Chondrocyte (in vitro differentiated cells): ENCODE data around the gene ZBTB2. TPM values are rescaled to one million over a fixed set of nuclear protein-coding genes. Genes with fewer than 3 reads are reported as not detected.

Experiments used
- DNase-seq: peaks from one replicate; pipeline ENCODE4 v3.0.0; 2021; ENCODE audit warnings: mixed read lengths, low spot score
- H3K27ac Mint-ChIP-seq: one replicate; pipeline ENCODE4 v1.8.0; 2021; ENCODE audit warnings: mild to moderate bottlenecking, moderate library complexity, mixed read lengths; ENCODE audit not compliant: unreplicated experiment
- H3K27me3 Mint-ChIP-seq: 2 replicates; pipeline ENCODE4 v1.8.0; 2021; ENCODE audit warnings: low read depth, mixed read lengths
- H3K36me3 Mint-ChIP-seq: 2 replicates; pipeline ENCODE4 v1.8.0; 2021; ENCODE audit warnings: low read depth, mixed read lengths
- H3K4me1 Mint-ChIP-seq: 2 replicates; pipeline ENCODE4 v1.8.0; 2021; ENCODE audit warnings: low read depth, mild to moderate bottlenecking, mixed read lengths
- H3K4me3 Mint-ChIP-seq: one replicate; pipeline ENCODE4 v1.8.0; 2021; ENCODE audit warnings: mild to moderate bottlenecking, moderate library complexity, mixed read lengths; ENCODE audit not compliant: unreplicated experiment
- H3K9me3 Mint-ChIP-seq: 2 replicates; pipeline ENCODE4 v1.8.0; 2021; ENCODE audit warnings: low read depth, mixed read lengths
- total RNA-seq: library from RNA; stranded (reverse); gene quantifications from 3 replicates; pipeline ENCODE4 v1.2.1, GENCODE V29; 2021
- TF ChIP-seq, protein P1 (sequence below): fragments of 200-600 bp; sonication (generic); IDR thresholded peaks from 2 replicates; pipeline ENCODE4 v1.5.0; 2021; ENCODE audit warnings: antibody characterized with exemption, mild to moderate bottlenecking, moderate library complexity

Gene ZBTB2
- total RNA-seq, 1 donor from 2014 or later, result 10.1 TPM

DNA sequence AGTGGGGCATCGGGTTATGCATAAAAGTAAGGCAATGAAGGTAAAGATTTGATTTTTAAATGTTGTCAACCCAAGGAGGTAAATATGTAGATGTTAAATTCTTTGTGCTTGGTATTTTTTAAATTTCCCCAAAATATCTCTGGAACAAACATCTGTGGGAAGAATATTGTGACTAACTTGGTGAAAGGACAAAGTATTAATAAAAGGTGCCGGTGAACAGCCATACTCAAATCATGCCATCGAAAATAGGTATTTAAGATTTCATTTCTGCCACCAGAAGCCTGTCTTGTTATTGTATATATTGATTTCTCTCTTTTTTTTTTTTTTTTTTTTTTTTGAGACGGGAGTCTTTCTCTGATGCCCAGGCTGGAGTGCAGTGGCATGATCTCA lies 12.6 kb upstream of the ZBTB2 start:
- peaks cover 52% of the 10 kb centered on the region for H3K4me1 Mint-ChIP-seq
- DNase-seq, result no peak
- no peaks in the 10 kb centered on the region for H3K9me3 Mint-ChIP-seq
- H3K27me3 Mint-ChIP-seq, result no peaks in the 10 kb centered on the region
- TF ChIP-seq, protein P1, sequence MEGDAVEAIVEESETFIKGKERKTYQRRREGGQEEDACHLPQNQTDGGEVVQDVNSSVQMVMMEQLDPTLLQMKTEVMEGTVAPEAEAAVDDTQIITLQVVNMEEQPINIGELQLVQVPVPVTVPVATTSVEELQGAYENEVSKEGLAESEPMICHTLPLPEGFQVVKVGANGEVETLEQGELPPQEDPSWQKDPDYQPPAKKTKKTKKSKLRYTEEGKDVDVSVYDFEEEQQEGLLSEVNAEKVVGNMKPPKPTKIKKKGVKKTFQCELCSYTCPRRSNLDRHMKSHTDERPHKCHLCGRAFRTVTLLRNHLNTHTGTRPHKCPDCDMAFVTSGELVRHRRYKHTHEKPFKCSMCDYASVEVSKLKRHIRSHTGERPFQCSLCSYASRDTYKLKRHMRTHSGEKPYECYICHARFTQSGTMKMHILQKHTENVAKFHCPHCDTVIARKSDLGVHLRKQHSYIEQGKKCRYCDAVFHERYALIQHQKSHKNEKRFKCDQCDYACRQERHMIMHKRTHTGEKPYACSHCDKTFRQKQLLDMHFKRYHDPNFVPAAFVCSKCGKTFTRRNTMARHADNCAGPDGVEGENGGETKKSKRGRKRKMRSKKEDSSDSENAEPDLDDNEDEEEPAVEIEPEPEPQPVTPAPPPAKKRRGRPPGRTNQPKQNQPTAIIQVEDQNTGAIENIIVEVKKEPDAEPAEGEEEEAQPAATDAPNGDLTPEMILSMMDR, result no peak
- H3K27ac Mint-ChIP-seq, result peak overlapping the region; percentile 64
- no peak overlapping the region for H3K4me3 Mint-ChIP-seq
- peaks cover 23% of the 10 kb centered on the region for H3K36me3 Mint-ChIP-seq

DNA sequence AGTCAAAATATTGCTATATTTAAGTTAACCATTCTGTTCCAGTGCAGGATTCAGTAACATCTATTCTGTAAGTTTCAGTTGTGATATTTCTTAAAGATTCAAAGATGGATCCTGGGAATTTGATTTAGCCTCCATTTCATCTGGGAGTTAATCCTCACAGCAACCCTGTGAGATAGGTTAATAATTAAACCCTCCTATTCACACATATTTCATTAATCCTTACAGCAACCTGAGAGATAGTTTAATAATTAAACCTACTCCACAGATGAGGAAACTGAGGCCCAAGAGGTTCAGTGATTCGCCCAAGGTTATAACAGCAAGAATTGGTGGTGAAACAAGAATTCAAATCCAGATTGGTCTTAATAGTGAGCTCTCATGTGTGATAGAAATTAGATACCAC lies 10.9 kb upstream of the ZBTB2 start:
- TF ChIP-seq, protein P1, result no peak
- DNase-seq, result no peak
- Mint-ChIP-seq H3K4me3 (no peak overlapping the region), H3K36me3 (peaks cover 20% of the 10 kb centered on the region), H3K27me3 (no peaks in the 10 kb centered on the region), H3K4me1 (peaks cover 61% of the 10 kb centered on the region), H3K9me3 (no peaks in the 10 kb centered on the region), H3K27ac (peak overlapping the region; percentile 22)

DNA sequence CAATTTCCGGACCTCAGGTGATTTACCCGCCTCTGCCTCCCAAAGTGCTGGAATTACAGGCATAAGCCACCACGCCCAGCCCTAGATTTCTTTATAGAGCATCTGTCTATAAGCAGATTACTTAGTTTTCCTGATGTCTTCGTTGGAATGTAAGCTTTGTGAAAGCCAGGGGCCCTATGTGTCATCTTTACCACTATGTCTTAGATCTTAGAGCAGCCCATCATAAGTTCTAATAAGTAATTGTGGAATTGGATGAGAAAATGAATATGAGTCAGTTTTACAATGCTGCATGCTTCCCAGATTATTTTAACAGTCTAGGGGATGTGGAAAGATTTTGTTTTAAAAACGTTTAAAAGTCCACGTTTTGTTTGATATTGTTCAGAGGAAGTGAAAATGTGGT lies 9.1 kb upstream of the ZBTB2 start:
- H3K9me3 Mint-ChIP-seq, result no peaks in the 10 kb centered on the region
- peaks cover 57% of the 10 kb centered on the region for H3K4me1 Mint-ChIP-seq
- TF ChIP-seq, protein P1, result no peak
- H3K36me3 Mint-ChIP-seq, result peaks cover 14% of the 10 kb centered on the region
- DNase-seq, result no peak
- peak overlapping the region; percentile 32 for H3K27ac Mint-ChIP-seq
- no peak overlapping the region for H3K4me3 Mint-ChIP-seq
- H3K27me3 Mint-ChIP-seq, result no peaks in the 10 kb centered on the region

DNA sequence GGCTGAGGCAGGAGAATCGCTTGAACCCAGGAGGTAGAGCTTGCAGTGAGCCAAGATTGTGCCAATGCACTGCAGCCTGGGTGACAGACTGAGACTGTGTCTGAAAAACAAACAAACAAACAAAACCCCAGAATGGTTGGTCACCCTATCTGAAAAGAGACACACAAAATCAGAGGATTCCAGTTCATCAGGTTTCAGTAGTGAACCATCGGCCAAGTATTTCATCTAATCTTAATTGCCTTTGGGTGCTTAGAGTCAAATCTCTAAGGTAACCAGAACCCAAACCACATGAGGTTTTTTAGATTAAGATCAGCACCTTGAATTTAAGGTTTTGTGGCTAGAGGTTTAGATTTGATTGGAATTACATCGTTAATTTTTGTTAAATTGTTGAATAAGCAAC lies 8.3 kb upstream of the ZBTB2 start:
- H3K36me3 Mint-ChIP-seq, result peaks cover 14% of the 10 kb centered on the region
- H3K4me3 Mint-ChIP-seq, result no peak overlapping the region
- H3K4me1 Mint-ChIP-seq, result peaks cover 63% of the 10 kb centered on the region
- H3K9me3 Mint-ChIP-seq, result no peaks in the 10 kb centered on the region
- no peaks in the 10 kb centered on the region for H3K27me3 Mint-ChIP-seq
- TF ChIP-seq, protein P1, result no peak
- no peak overlapping the region for H3K27ac Mint-ChIP-seq
- no peak for DNase-seq

DNA sequence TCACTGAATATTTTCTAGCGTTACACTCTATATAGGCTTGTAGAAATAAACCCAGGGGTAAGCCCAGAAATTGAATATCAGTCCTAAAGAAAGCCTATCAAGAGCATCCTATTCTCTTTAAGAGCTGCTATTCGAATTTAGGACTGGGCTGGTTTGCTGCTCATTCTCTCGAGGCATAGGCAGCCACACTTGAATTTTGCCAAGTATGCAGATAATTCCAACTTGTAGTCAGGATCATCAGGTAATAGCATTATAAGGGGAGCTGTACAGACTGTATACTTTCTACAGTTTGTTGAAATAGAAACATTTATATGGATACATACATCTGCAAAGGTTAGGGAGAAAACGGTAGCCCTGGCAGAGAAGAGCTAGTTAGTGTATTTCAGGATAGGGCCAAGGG lies 2.1 kb upstream of the ZBTB2 start:
- Mint-ChIP-seq H3K9me3 (no peaks in the 10 kb centered on the region), H3K27me3 (no peaks in the 10 kb centered on the region), H3K4me1 (peaks cover 62% of the 10 kb centered on the region), H3K4me3 (peak overlapping the region; percentile 83), H3K36me3 (peaks cover 1% of the 10 kb centered on the region), H3K27ac (peak overlapping the region; percentile 63)
- no peak for DNase-seq
- TF ChIP-seq, protein P1, result no peak
